ENCODE data around the gene STX8.
"Not testable (repeated sequence)": the region's sequence is repeated elsewhere in the genome, so short reads cannot be mapped to it uniquely, and the experiment has no call there.

Gene STX8

DNA sequence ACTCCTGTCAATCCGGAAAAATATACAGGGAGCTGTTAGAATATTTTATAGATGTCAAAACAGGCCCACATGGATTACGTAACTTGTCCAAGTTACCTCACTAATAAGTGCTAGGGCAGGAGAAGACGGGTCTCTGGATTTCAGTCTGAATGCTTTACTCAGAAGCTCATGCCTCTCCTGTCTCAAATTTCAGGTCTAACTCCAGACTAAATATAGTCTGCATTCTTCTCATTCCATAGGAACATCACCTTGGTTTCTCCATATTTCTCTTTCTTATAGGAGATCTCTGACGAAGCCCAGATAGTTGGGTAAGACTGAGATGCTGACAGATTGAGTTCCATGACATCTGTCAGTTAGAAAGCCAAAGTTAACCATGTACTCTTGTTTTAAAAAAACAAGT is 174.2 kb downstream of the STX8 start:
- peak; percentile 26 for DNase-seq (ENCODE audit: low spot score)

DNA sequence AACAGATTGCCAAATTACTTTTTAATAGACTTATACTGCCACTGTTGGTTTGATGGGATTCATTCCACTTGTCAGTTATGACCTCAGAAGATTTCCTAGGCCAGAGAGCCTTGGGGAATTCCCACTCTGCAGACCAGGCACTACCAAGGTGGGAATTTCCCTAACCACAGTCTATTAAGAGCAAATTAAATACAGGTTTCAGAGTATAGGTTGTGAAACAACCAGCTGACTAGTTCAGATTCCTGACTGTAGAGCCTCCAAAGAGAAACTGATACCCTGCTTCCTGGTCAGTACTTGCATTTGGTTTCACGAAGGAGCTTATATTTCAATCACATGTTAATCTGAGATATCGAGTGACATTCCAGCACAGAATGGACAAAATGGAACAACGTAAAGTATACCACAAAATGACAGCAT is 186.5 kb downstream of the STX8 start:
- DNase-seq (ENCODE audit: low spot score) = peak; percentile 34

- DNase-seq (ENCODE audit: low spot score) = no peak
Observed at GRCh38 chr17:9386401-9386800, 189.2 kb downstream of the STX8 start.

DNA sequence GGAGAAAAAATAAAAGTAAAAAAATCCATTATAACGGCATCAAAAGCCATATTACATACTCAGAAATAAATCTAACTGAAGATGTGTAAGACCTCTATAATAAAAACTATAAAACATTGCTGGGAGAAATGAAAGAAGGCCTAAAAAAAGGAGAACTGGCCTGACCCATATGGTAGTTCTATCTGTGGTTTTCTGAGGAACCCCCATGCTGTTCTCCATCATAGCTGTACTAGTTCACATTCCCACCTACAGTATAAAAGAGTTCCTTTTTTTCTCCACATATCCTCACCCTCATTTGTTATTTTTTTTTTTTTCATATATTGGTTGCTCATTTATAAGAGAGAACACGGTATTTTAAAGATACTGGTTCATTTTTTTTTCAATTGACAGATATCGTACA is 191.8 kb downstream of the STX8 start:
- no peak for DNase-seq (ENCODE audit: low spot score)

- no peak for DNase-seq (ENCODE audit: low spot score)
Observed at GRCh38 chr17:9382626-9383025, 193.0 kb downstream of the STX8 start.

- DNase-seq (ENCODE audit: low spot score) = no peak
Observed at GRCh38 chr17:9381068-9381467, 194.6 kb downstream of the STX8 start.

GRCh38 chr17:9380361-9380760 is 195.3 kb downstream of the STX8 start:
- no peak for DNase-seq (ENCODE audit: low spot score)

GRCh38 chr17:9376177-9376576 is 199.4 kb downstream of the STX8 start:
- not testable (repeated sequence) for DNase-seq (ENCODE audit: low spot score)

DNA sequence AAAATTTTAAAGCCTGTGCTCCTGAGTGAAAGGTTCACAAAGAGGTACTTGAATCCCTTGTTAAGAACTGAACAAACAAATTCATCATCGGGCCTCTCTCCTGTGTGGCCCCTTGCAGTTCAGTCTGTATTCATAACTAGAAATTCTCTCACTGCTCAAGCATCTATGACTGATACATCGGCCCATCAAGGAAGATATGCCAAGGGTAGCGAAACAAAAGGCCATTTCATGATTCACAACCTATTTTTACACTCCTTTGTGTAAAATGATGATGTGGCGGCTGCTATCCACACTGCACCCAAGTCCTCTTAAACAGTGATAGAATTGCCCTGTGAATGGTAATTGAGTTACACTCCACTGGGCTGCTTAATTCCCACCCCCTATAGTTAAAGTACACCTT is 204.6 kb downstream of the STX8 start:
- DNase-seq (ENCODE audit: low spot score) = peak; percentile 10

DNA sequence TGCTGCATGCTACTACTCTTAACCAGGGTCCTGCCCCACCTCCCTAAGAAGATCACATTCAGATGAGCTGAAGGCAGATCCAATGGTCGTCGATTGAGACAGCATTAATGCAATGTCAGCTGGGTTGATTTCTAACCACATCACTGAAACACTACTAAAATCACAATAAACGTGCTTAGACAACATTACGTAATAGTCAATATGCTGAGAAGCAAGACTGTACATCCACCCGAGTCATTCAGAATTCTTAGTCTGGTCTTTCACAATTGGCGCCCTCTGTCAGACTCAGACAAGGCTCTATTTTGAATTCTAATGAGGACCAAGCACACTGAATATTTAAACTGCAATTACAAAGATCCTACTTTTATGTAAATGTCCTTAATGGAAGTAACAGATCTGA is 205.2 kb downstream of the STX8 start:
- DNase-seq (ENCODE audit: low spot score) = no peak

DNA sequence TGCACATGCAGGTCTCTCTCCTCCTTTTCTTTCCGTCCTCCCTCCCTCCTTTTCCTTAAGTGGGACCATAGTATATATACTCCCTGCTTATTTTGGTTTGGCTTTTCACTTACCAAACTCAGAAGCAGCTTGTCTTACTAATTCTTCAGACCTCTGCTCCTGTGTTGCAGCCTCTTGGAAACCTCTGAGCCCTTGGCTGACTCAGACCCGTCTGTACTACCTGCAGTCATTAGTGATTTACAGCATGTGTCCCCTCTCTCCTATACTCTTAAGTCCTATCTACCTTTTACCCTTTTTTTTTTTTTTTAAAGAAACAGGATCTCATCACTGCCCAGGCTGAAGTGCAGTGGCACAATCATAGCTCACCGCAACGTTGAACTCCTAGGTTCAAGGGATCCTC is 207.0 kb downstream of the STX8 start:
- no peak for DNase-seq (ENCODE audit: low spot score)

DNA sequence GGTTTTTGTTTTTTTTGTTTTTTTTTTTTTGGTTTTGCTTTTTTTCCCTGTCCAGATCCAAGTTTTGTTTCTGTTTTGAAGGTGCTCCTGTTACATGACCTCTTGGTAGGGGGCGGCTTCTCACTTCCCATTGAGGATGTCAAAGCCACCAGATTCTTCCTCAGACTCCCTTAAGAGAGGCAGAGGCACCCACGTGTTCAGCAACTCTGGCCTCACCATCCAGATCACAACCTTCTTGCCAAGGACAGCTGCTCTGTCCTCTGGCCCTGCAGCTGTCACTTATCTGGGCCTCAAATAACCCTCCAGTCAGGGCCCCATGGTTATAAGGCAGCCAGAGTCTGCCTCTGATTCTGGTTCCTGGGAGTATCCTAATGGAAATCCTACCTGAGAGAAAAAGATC is 208.5 kb downstream of the STX8 start:
- no peak for DNase-seq (ENCODE audit: low spot score)

GRCh38 chr17:9364837-9365430 is 210.7 kb downstream of the STX8 start:
- DNase-seq (ENCODE audit: low spot score) = no peak

DNA sequence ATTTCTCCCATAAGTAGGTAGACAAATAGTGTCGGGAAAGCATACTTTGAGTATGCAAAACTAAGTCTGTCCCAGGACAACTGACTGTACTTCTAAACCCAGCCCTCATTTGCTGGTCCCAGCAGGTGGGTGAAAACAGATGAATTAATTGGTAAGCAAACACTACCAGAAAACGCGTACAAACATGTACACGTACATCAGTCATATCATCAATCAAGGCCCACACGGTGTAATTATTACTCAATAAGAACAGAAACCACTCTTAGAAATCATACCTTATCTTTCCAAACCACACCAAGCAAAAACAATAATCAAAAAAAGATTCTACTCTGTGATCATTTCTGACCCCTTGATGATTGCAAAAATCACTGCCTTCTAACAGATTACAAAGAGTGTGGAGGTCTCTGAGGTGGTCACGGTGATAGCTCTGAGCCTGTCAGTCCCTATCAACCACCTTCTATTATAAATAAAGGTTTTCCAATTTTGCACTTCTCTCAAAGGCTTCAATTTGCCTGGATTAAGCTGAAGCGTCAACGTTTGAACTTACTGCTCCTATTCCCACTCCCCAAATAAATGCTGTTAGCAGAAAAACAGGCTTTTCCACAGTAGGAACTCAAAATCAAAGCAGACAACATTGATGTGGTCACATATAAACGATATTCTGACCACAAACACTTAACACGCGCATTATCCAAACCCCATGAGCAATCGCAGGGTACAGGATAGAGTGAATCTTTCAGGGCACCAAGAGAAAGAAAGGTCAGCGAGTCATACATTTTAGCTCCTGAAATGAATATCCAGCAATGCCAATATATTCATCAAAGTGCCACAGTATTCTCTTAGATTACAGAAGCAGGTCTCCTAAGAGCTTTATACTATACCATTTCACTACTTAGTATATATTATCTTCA is 211.9 kb downstream of the STX8 start:
- no peak for DNase-seq (ENCODE audit: low spot score)

- peak; percentile 59 for DNase-seq (ENCODE audit: low spot score)
Observed at GRCh38 chr17:9361188-9361955, 214.2 kb downstream of the STX8 start.

GRCh38 chr17:9360677-9361081 is 214.9 kb downstream of the STX8 start:
- DNase-seq (ENCODE audit: low spot score) = peak; percentile 58

- DNase-seq (ENCODE audit: low spot score) = no peak
Observed at GRCh38 chr17:9356488-9356911, 219.1 kb downstream of the STX8 start.

GRCh38 chr17:9355846-9356245 is 219.8 kb downstream of the STX8 start:
- DNase-seq (ENCODE audit: low spot score) = no peak

DNA sequence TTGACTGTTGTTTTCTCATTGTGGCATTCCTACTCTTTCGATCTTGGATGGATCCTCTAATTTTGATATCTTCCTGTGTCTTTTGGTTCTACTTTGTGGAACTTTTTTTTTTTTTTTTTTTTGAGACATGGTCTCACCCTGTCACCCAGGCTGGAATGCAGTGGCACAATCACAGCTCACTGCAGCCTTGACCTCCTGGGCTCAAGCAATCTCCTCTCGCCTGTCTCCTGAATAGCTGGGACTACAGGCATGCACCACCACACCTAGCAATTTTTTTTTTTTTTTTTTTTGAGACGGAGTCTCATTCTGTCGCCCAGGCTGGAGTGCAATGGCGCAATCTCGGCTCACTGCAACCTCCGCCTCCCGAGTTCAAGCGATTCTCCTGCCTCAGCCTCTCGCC is 220.4 kb downstream of the STX8 start:
- not testable (repeated sequence) for DNase-seq (ENCODE audit: low spot score)

- DNase-seq (ENCODE audit: low spot score) = peak; percentile 79
Observed at GRCh38 chr17:9350080-9350479, 225.5 kb downstream of the STX8 start.

DNA sequence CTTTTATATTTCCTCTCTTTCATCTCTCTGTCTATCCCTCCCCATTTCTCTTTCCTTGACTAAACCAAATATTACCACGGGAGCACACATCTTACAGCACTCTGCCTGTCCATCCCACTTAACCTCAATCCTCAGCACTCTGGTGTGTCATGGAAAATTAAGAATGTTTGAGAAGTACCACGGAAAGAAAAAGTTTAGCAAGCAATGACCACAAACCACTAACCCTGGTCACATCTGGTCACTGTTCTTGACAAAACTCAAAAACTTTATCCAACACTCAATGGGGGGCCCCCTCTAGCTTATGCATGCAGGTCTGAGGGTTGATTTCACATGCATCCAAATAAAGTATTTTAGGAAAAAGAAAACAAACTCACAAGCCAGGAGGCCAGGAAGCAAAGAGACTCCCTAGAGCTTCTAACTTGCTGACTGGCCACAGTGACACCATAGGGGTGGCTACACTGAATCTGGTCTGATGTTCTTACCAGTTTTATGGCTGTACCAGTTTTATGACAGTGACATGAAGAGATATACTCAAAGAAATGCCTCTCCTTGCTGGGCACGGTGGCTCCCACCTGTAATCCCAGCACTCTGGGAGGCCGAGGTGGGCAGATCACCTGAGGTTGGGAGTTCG is 229.2 kb downstream of the STX8 start:
- DNase-seq (ENCODE audit: low spot score) = no peak

GRCh38 chr17:9343516-9343915 is 232.1 kb downstream of the STX8 start:
- DNase-seq (ENCODE audit: low spot score) = no peak

All from AG08396 (cell line).